Mesothelial cell of epicardium (in vitro differentiated cells): ENCODE results near the gene CPSF4L. TPM values are rescaled to one million over a fixed set of nuclear protein-coding genes. Genes with fewer than 3 reads are reported as not detected.

Experiments
- DNase-seq, 2 experiments: peaks; one replicate each; pipeline ENCODE4 v3.0.0; 2021; ENCODE audit warnings: low spot score in 2 of 2; ENCODE audit not compliant: unreplicated experiment in 2 of 2
- H3K27ac Mint-ChIP-seq: 2 replicates; pipeline ENCODE4 v1.8.0; 2021; ENCODE audit warnings: mixed read lengths
- H3K27me3 Mint-ChIP-seq: 2 replicates; pipeline ENCODE4 v1.8.0; 2021; ENCODE audit warnings: low read depth, mixed read lengths
- H3K36me3 Mint-ChIP-seq: 2 replicates; pipeline ENCODE4 v1.8.0; 2021; ENCODE audit warnings: mixed read lengths
- H3K4me1 Mint-ChIP-seq: 2 replicates; pipeline ENCODE4 v1.8.0; 2021; ENCODE audit warnings: mixed read lengths
- H3K4me3 Mint-ChIP-seq: 2 replicates; pipeline ENCODE4 v1.8.0; 2021; ENCODE audit warnings: mild to moderate bottlenecking, moderate library complexity, mixed read lengths
- H3K9me3 Mint-ChIP-seq: 2 replicates; pipeline ENCODE4 v1.8.0; 2021; ENCODE audit warnings: mixed read lengths
- CTCF ChIP-seq: fragments of 200-600 bp; sonication (generic); IDR thresholded peaks from one replicate; pipeline ENCODE4 v1.5.0; 2021; ENCODE audit warnings: antibody characterized with exemption; ENCODE audit not compliant: unreplicated experiment
- total RNA-seq: library from RNA; stranded (reverse); gene quantifications from 3 replicates; pipeline ENCODE4 v1.2.1, GENCODE V29; 2021

The CPSF4L gene
- total RNA-seq, 1 donor from 2014 or later, result 0.40 TPM

DNA sequence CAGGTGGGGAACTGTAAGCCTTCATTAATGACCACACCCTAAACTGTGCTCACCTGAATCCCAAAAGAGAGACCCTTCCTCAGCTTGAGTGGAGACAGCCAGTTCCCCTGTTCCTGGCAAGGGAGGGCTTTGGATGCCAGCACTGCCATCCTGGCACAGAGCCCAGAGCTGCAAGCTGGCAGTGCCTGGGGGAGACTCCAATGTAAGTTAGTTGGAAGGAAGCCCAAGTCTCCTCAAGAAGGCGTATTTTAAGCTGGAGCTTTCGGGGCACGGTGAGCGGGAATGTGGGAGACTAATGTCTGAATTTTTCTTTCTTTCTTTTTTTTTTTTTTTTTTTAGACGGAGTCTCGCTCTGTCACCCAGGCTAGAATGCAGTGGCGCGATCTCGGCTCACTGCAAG lies 45.5 kb upstream of the CPSF4L start:
- Mint-ChIP-seq H3K36me3 (peaks cover 3% of the 10 kb centered on the region), H3K4me3 (no peak overlapping the region), H3K27me3 (no peaks in the 10 kb centered on the region), H3K9me3 (no peaks in the 10 kb centered on the region), H3K27ac (peak overlapping the region; percentile 97), H3K4me1 (peaks cover 59% of the 10 kb centered on the region)
- DNase-seq, result no peak
- no peak for TF ChIP-seq CTCF

GRCh38 chr17:73305845-73306836 lies 44.5 kb upstream of the CPSF4L start:
- no peak for TF ChIP-seq CTCF
- peaks cover 3% of the 10 kb centered on the region for H3K36me3 Mint-ChIP-seq
- H3K9me3 Mint-ChIP-seq, result no peaks in the 10 kb centered on the region
- H3K27ac Mint-ChIP-seq, result peak overlapping the region; percentile 97
- H3K4me3 Mint-ChIP-seq, result peak overlapping the region; percentile 55
- H3K27me3 Mint-ChIP-seq, result no peaks in the 10 kb centered on the region
- H3K4me1 Mint-ChIP-seq, result peaks cover 61% of the 10 kb centered on the region
- DNase-seq, result no peak

DNA sequence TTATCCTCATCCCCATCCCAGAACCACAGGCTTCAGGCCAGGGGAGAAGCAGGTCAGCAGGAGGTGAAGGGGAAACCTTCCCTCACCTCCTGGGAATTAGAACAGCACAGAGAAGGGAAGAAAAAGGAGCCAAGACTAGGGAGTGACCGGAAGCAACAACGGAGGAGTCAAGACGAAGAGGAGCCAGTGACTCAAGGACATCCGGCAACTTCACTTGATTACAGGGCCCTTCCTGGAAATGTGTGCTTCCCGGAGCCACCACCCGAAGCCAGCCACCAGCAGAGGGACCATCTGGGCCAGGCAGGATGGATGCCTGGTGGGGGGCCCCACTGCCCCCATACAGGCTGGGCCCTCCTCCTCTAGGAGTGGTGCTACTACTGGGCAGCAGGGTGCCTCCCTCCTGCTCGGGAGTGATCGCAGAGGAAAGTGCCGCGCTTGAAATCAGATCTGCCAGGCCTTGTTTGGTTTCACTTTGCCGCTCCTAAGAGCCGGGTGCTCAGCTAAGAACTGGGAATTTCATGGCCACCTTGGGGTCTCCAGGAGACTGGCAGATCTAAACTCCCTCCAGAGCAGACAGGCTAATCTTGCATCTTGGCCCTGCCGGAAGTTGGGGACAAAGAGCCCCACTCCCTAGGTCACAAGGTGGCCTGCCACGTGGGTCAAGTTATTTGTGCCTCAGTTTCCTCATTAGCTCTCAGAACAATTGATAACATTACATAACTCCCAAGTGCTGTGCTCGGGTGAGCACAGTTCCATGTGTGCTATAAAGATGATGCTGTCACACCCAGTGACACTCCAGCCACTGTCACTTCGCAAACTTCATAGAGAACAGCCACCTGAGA lies 43.5 kb upstream of the CPSF4L start:
- H3K4me3 Mint-ChIP-seq, result peak overlapping the region; percentile 55
- peak overlapping the region; percentile 97 for H3K27ac Mint-ChIP-seq
- H3K27me3 Mint-ChIP-seq, result no peaks in the 10 kb centered on the region
- no peak for TF ChIP-seq CTCF
- DNase-seq, result peak in 1 of 2 experiments; percentile 54
- H3K36me3 Mint-ChIP-seq, result peaks cover 3% of the 10 kb centered on the region
- no peaks in the 10 kb centered on the region for H3K9me3 Mint-ChIP-seq
- peaks cover 58% of the 10 kb centered on the region for H3K4me1 Mint-ChIP-seq

DNA sequence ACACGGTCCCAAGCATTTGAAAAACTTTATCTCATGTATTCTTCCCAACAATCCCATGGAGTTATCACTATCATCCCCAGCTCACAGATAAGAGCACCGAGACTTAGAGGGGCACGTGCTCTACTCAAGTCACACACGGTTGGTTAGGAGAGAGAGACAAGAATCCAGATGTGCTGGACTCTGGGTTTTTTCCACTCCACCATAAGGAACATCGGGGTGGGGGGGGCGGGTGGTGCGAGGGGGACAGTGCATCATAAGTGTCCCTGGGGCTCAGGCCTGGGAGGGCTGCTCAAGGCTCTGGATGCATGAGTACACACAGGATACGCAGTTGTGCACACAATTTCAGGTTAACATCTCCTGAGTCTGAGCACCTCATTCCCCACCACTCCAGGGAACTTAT lies 42.8 kb upstream of the CPSF4L start:
- Mint-ChIP-seq H3K4me3 (peak overlapping the region; percentile 55), H3K4me1 (peaks cover 60% of the 10 kb centered on the region), H3K27ac (peak overlapping the region; percentile 97)

More for the DNA sequence above, 42.8 kb upstream of the CPSF4L start:
- Mint-ChIP-seq H3K36me3 (peaks cover 5% of the 10 kb centered on the region), H3K9me3 (no peaks in the 10 kb centered on the region), H3K27me3 (no peaks in the 10 kb centered on the region)
- TF ChIP-seq CTCF, result no peak
- DNase-seq, result no peak
